IMR-90 (cell line): ENCODE results near the gene ADAP1. TPM values are rescaled to one million over a fixed set of nuclear protein-coding genes. Genes with fewer than 3 reads are reported as not detected.

Experiments used
- ATAC-seq: fragments of 200-7000 bp; cut with Tn5 transposase; 2 replicates; pipeline ENCODE4 v1.9.1; 2020; ENCODE audit warnings: low read depth, mild to moderate bottlenecking, moderate library complexity
- BruUV-seq: library from RNA; stranded (reverse); fragments of 400-500 nt; replicated peaks from 2 replicates; lab custom pipeline; 2021; lab: Mats Ljungman, UMichigan
- CTCF ChIA-PET: fragments of 300-600 bp; formaldehyde crosslinking; extraction: SDS; loops from one replicate; lab custom pipeline; 2021; ENCODE audit warnings: antibody characterized with exemption; lab: Yijun Ruan, JAX
- POLR2A ChIA-PET: fragments of 300-600 bp; sonication (Branson Sonifier 250); formaldehyde crosslinking; loops from one replicate; lab custom pipeline; 2022; ENCODE audit warnings: antibody characterized with exemption; ENCODE audit not compliant: unreplicated experiment; lab: Charles Lee
- DNase-seq: peaks from one replicate; pipeline ENCODE4 v3.0.0; 2013
- H2AFZ ChIP-seq: replicated peaks from 2 replicates; pipeline ENCODE3; 2013; ENCODE audit warnings: low read length, mild to moderate bottlenecking; ENCODE audit not compliant: poor library complexity
- H2AK5ac ChIP-seq: 2 replicates; pipeline ENCODE4 v1.6.1; 2013; ENCODE audit warnings: low read depth, low read length, inconsistent platforms
- H2AK9ac ChIP-seq: replicated peaks from 2 replicates; pipeline ENCODE3; 2013; ENCODE audit warnings: mild to moderate bottlenecking, low read depth, low read length, moderate library complexity; ENCODE audit not compliant: poor library complexity
- H2BK120ac ChIP-seq: 2 replicates; pipeline ENCODE4 v1.6.1; 2013; ENCODE audit warnings: low read depth, low read length, inconsistent platforms
- H2BK15ac ChIP-seq: 3 replicates; pipeline ENCODE4 v1.6.1; 2013; ENCODE audit warnings: low read depth, low read length, inconsistent platforms
- H2BK20ac ChIP-seq: 2 replicates; pipeline ENCODE4 v1.6.1; 2013; ENCODE audit warnings: low read depth, mild to moderate bottlenecking, inconsistent platforms, low read length, moderate library complexity
- H2BK5ac ChIP-seq: 2 replicates; pipeline ENCODE4 v1.6.1; 2013; ENCODE audit warnings: mild to moderate bottlenecking, low read depth, low read length, inconsistent platforms; ENCODE audit not compliant: poor library complexity, severe bottlenecking
- H3K14ac ChIP-seq: replicated peaks from 2 replicates; pipeline ENCODE4 v1.6.1; 2013; ENCODE audit warnings: low read depth, low read length, inconsistent platforms
- H3K18ac ChIP-seq: 2 replicates; pipeline ENCODE4 v1.6.1; 2013; ENCODE audit warnings: low read depth, low read length, control low read depth
- H3K23ac ChIP-seq: 2 replicates; pipeline ENCODE4 v1.6.1; 2013; ENCODE audit warnings: low read depth, low read length, inconsistent platforms
- H3K27ac ChIP-seq: 2 replicates; pipeline ENCODE4 v1.5.1; 2013; ENCODE audit warnings: mild to moderate bottlenecking, control low read depth, low read length; ENCODE audit not compliant: insufficient read depth
- H3K27me3 ChIP-seq: 2 replicates; pipeline ENCODE4 v1.6.1; 2013; ENCODE audit warnings: low read length; ENCODE audit not compliant: control insufficient read depth, insufficient read depth
- H3K36me3 ChIP-seq: 2 replicates; pipeline ENCODE4 v1.6.1; 2013; ENCODE audit warnings: low read length, mixed read lengths; ENCODE audit not compliant: control insufficient read depth, insufficient read depth
- H3K4ac ChIP-seq: 2 replicates; pipeline ENCODE4 v1.6.1; 2013; ENCODE audit warnings: low read depth, low read length, inconsistent platforms
- H3K4me1 ChIP-seq: 2 replicates; pipeline ENCODE4 v1.6.1; 2013; ENCODE audit warnings: low read length, mixed read lengths; ENCODE audit not compliant: control insufficient read depth, insufficient read depth
- H3K4me2 ChIP-seq: 2 replicates; pipeline ENCODE4 v1.6.1; 2013; ENCODE audit warnings: low read depth, mild to moderate bottlenecking, control low read depth, low read length, moderate library complexity
- H3K4me3 ChIP-seq: 2 replicates; pipeline ENCODE4 v1.5.1; 2013; ENCODE audit warnings: low read depth, mild to moderate bottlenecking, control low read depth, low read length, moderate library complexity; ENCODE audit not compliant: insufficient read depth
- H3K56ac ChIP-seq: 2 replicates; pipeline ENCODE4 v1.6.1; 2013; ENCODE audit warnings: low read length, inconsistent platforms; ENCODE audit not compliant: insufficient read depth; ENCODE audit errors: extremely low read depth
- H3K79me1 ChIP-seq, 2 experiments: 2 replicates each; pipeline ENCODE4 v1.6.1; 2013; ENCODE audit warnings: low read length in 2 of 2, inconsistent platforms in 1 of 2, low read depth in 1 of 2
- H3K9ac ChIP-seq: 2 replicates; pipeline ENCODE4 v1.6.1; 2013; ENCODE audit warnings: low read depth, low read length, control low read depth
- H3K9me1 ChIP-seq: 2 replicates; pipeline ENCODE4 v1.6.1; 2013; ENCODE audit warnings: low read length, inconsistent platforms; ENCODE audit not compliant: insufficient read depth
- H3K9me3 ChIP-seq: 2 replicates; pipeline ENCODE4 v1.6.1; 2013; ENCODE audit warnings: low read length; ENCODE audit not compliant: control insufficient read depth, insufficient read depth
- H4K20me1 ChIP-seq: 2 replicates; pipeline ENCODE4 v1.6.1; 2013; ENCODE audit warnings: low read length, inconsistent platforms; ENCODE audit not compliant: insufficient read depth
- H4K5ac ChIP-seq: 2 replicates; pipeline ENCODE4 v1.6.1; 2013; ENCODE audit warnings: mild to moderate bottlenecking, low read depth, low read length, control low read depth
- H4K8ac ChIP-seq, 2 experiments: 2 replicates each; pipeline ENCODE4 v1.6.1; 2013; ENCODE audit warnings: low read depth in 2 of 2, low read length in 2 of 2, control low read depth in 1 of 2, inconsistent platforms in 1 of 2
- H4K91ac ChIP-seq: 2 replicates; pipeline ENCODE4 v1.6.1; 2013; ENCODE audit warnings: low read depth, low read length, inconsistent platforms; ENCODE audit not compliant: insufficient read depth
- CHD1 ChIP-seq: IDR thresholded peaks from 2 replicates; pipeline ENCODE4 v1.6.1; 2012; ENCODE audit warnings: low read depth, low read length, improper control_type of control experiment
- CTCF ChIP-seq: conservative IDR thresholded peaks from 2 replicates; pipeline ENCODE4 v1.5.1; 2012; ENCODE audit warnings: mild to moderate bottlenecking, low read depth, low read length, improper control_type of control experiment
- USF2 ChIP-seq: fragments of 150-350 bp; IDR thresholded peaks from 2 replicates; pipeline ENCODE4 v1.6.1; 2017; ENCODE audit warnings: mild to moderate bottlenecking, antibody characterized with exemption, low read length, low read depth
- WGBS, 2 experiments: methylation state at CpG; one replicate each; pipeline versions ENCODE4 v1.1.5 to v1.1.7; 2013; ENCODE audit warnings: missing lambda C conversion rate in 2 of 2; ENCODE audit not compliant: insufficient read length in 1 of 2; ENCODE audit errors: extremely low coverage in 2 of 2; 5-methylcytosine and 5-hydroxymethylcytosine counted together
- dilution Hi-C: fragments of 300-500 bp; cut with HindIII; formaldehyde crosslinking; loops from one replicate; pipeline ENCODE4 v1.14.3; 2018; ENCODE audit warnings: low sequenced_read_pairs; ENCODE audit not compliant: unreplicated experiment
- in situ Hi-C: fragments of 300-500 bp; cut with MboI; formaldehyde crosslinking; loops from 3 replicates; pipeline ENCODE4 v1.14.3; 2019; ENCODE audit warnings: low sequenced_read_pairs, inconsistent platforms, mixed read lengths
- intact Hi-C: fragments of 100-400 bp; cut with micrococcal nuclease; formaldehyde crosslinking; loops from 2 replicates; pipeline ENCODE4 v1.10.0; 2022
- polyA plus RNA-seq, 3 experiments: library from polyadenylated mRNA; depleted of rRNA; stranded (reverse); fragments of >200 nt; gene quantifications; 2 replicates each; pipeline ENCODE4 v1.2.3, GENCODE V29; 2012; ENCODE audit warnings: low replicate concordance in 1 of 3
- total RNA-seq: library from RNA; depleted of rRNA; stranded (reverse); fragments of >200 nt; gene quantifications from 2 replicates; pipeline ENCODE4 v1.2.3, GENCODE V29; 2012

The ADAP1 gene
- total and polyA plus RNA-seq, 2 of the 4 experiments (the other 2 are of a cell fraction), result 1.4 to 2.0 TPM

GRCh38 chr7:899806-900205 lies 54.7 kb downstream of the ADAP1 start:
- H3K56ac ChIP-seq, result no peak overlapping the region
- ATAC-seq (no peak), DNase-seq (no peak)
- no peak overlapping the region for H2BK120ac ChIP-seq
- intact Hi-C loops, result loop anchor here (10.0 kb wide), 1 partner anchor 145 kb away; the partner anchor contains the start of gene GPR146
- no peak overlapping the region for H3K14ac ChIP-seq
- no TSS peak for BruUV-seq
- H2AK9ac ChIP-seq, result no peak overlapping the region
- H3K36me3 ChIP-seq, result peaks cover 17% of the 10 kb centered on the region
- no peaks in the 10 kb centered on the region for H3K79me1 ChIP-seq
- H3K4me3 ChIP-seq, result no peak overlapping the region
- no peak overlapping the region for H4K5ac ChIP-seq
- no peak overlapping the region for H2BK15ac ChIP-seq
- CTCF ChIA-PET, result no interaction called here
- 0 out of 2 replicates have a peak overlapping the region, but pooled peaks have one; percentile 3 for H2AK5ac ChIP-seq
- no peak overlapping the region for H3K4me2 ChIP-seq
- no peak overlapping the region for H3K23ac ChIP-seq
- H3K4ac ChIP-seq, result no peak overlapping the region
- 94% methylated on average over 14 of the region's 16 CpGs; no CpG with 5 or more reads in 1 of the 2 experiments for WGBS, 2 experiments
- in situ Hi-C loops, result no loop called here
- POLR2A ChIA-PET, result no interaction called here
- peaks cover 9% of the 10 kb centered on the region for H3K4me1 ChIP-seq
- H4K20me1 ChIP-seq, result no peaks in the 10 kb centered on the region
- H4K8ac ChIP-seq, result no peak overlapping the region
- dilution Hi-C loops, result no loop called here
- TF ChIP-seq CTCF (no peak), USF2 (no peak), CHD1 (no peak)
- no peak overlapping the region for H2BK20ac ChIP-seq
- H3K9me3 ChIP-seq, result no peaks in the 10 kb centered on the region
- H4K91ac ChIP-seq, result no peak overlapping the region
- H3K27ac ChIP-seq, result no peak overlapping the region
- no peak overlapping the region for H2AFZ ChIP-seq
- no peaks in the 10 kb centered on the region for H3K9me1 ChIP-seq
- no peak overlapping the region for H3K18ac ChIP-seq
- H3K9ac ChIP-seq, result no peak overlapping the region
- H3K27me3 ChIP-seq, result no peaks in the 10 kb centered on the region
- H2BK5ac ChIP-seq, result no peak overlapping the region
